KMS-11 (cell line): ENCODE measurements around the gene NAV2.

Experiments
- H2AFZ ChIP-seq: fragments of 200-600 bp; sonication (generic); 2 replicates; pipeline ENCODE4 v1.6.1; 2016; ENCODE audit warnings: antibody characterized with exemption, mixed run types, low read depth
- H3K27ac ChIP-seq: fragments of 200-600 bp; sonication (generic); 2 replicates; pipeline ENCODE4 v1.6.1; 2016; ENCODE audit warnings: mild to moderate bottlenecking, mixed run types
- H3K27me3 ChIP-seq: fragments of 200-600 bp; sonication (generic); 2 replicates; pipeline ENCODE4 v1.6.1; 2017; ENCODE audit warnings: mild to moderate bottlenecking, low read depth, mixed run types, moderate library complexity; ENCODE audit not compliant: insufficient read depth
- H3K36me3 ChIP-seq: fragments of 200-600 bp; sonication (generic); 2 replicates; pipeline ENCODE4 v1.6.1; 2017; ENCODE audit warnings: mild to moderate bottlenecking, mixed run types; ENCODE audit not compliant: insufficient read depth
- H3K4me1 ChIP-seq: fragments of 200-600 bp; sonication (generic); 2 replicates; pipeline ENCODE4 v1.6.1; 2016; ENCODE audit warnings: mild to moderate bottlenecking, low read depth, mixed run types; ENCODE audit not compliant: poor library complexity, severe bottlenecking
- H3K4me2 ChIP-seq: fragments of 200-600 bp; sonication (generic); 2 replicates; pipeline ENCODE4 v1.7.0; 2016; ENCODE audit warnings: mild to moderate bottlenecking, mixed run types
- H3K4me3 ChIP-seq: fragments of 200-600 bp; sonication (generic); IDR thresholded peaks from 2 replicates; pipeline ENCODE4 v1.6.1; 2017; ENCODE audit warnings: low read depth, low read length, mixed read lengths; ENCODE audit not compliant: insufficient read depth
- H3K79me2 ChIP-seq: fragments of 200-600 bp; sonication (generic); 2 replicates; pipeline ENCODE4 v1.6.1; 2016; ENCODE audit warnings: low read depth, mixed run types; ENCODE audit not compliant: insufficient read depth
- H3K9ac ChIP-seq: fragments of 200-600 bp; sonication (generic); 2 replicates; pipeline ENCODE4 v1.6.1; 2016; ENCODE audit warnings: mild to moderate bottlenecking, mixed run types
- H4K20me1 ChIP-seq: fragments of 200-600 bp; sonication (generic); 2 replicates; pipeline ENCODE4 v1.6.1; 2016; ENCODE audit warnings: mild to moderate bottlenecking, mixed run types; ENCODE audit not compliant: insufficient read depth
- TF ChIP-seq, protein P1 (sequence below): fragments of 200-600 bp; sonication (generic); conservative IDR thresholded peaks from 2 replicates; pipeline ENCODE4 v1.6.1; 2017; ENCODE audit warnings: low read depth, mild to moderate bottlenecking, antibody characterized with exemption, low read length, moderate library complexity, mixed read lengths

The NAV2 gene

DNA sequence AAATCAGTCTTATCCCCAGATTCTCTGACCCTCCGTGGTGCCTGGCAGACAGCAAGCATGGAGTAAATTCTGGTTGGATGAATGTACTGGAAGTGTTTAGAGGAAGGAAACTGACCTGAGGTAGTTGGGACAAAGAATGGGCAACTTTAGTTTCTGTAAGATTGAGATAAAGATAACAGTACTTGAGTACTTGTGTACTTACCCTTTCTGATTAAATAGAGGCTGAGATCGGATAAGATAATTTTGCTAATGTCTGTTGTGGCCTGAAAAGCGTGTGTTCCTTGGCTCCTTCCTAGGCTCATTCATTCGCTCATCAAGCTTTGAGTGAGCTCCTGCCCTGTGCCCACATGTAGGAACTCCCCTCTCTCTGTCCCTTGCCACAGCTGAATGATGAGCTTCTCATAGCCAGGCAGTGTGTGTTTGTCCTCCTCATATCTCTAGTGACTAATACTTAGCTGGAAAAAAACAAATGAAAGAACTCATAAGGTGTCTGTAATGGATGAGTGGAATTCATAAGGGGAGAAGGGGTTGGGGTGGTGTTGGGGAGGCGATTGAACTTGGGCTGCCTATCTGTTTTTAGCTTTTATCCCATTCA is 329.5 kb downstream of the NAV2 start:
- H2AFZ ChIP-seq, result no peak overlapping the region
- no peaks in the 10 kb centered on the region for H3K27me3 ChIP-seq
- no peak overlapping the region for H3K4me3 ChIP-seq
- H3K4me1 ChIP-seq, result no peaks in the 10 kb centered on the region
- H3K9ac ChIP-seq, result no peak overlapping the region
- H3K79me2 ChIP-seq, result no peaks in the 10 kb centered on the region
- H3K36me3 ChIP-seq, result no peaks in the 10 kb centered on the region
- no peaks in the 10 kb centered on the region for H4K20me1 ChIP-seq
- no peak overlapping the region for H3K4me2 ChIP-seq
- no peak overlapping the region for H3K27ac ChIP-seq
- TF ChIP-seq, protein P1, sequence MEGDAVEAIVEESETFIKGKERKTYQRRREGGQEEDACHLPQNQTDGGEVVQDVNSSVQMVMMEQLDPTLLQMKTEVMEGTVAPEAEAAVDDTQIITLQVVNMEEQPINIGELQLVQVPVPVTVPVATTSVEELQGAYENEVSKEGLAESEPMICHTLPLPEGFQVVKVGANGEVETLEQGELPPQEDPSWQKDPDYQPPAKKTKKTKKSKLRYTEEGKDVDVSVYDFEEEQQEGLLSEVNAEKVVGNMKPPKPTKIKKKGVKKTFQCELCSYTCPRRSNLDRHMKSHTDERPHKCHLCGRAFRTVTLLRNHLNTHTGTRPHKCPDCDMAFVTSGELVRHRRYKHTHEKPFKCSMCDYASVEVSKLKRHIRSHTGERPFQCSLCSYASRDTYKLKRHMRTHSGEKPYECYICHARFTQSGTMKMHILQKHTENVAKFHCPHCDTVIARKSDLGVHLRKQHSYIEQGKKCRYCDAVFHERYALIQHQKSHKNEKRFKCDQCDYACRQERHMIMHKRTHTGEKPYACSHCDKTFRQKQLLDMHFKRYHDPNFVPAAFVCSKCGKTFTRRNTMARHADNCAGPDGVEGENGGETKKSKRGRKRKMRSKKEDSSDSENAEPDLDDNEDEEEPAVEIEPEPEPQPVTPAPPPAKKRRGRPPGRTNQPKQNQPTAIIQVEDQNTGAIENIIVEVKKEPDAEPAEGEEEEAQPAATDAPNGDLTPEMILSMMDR, result no peak

DNA sequence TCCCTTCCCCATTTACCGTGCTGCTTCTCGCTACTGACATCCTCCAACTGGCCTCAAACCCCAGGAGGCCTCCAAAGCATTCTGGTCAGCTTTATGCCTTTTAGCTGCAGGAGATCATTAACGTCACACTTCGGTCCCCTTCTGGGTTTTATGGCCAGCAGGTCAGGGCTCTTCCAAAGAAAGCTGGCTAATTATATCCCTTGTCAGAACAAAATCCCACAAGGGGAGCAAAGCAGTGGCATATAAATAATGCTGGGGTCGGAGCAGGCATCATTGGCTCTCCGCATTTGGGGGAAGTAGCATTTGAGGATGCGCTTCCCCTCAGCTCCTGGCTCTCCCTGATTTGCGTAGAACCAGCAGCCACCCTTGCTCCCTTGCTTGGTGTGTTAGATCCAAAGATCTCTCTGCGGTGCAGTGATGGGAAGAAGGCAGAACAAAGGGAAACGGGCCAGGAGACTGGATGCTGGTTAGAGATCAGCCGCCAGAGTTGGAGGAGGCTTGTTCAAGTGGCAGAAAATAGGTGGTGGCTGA is 330.2 kb downstream of the NAV2 start:
- Histone ChIP-seq H3K4me2 (no peak overlapping the region), H3K4me3 (no peak overlapping the region), H3K36me3 (no peaks in the 10 kb centered on the region), H4K20me1 (no peaks in the 10 kb centered on the region), H3K4me1 (no peaks in the 10 kb centered on the region), H3K9ac (no peak overlapping the region), H3K79me2 (no peaks in the 10 kb centered on the region), H3K27ac (no peak overlapping the region), H2AFZ (no peak overlapping the region), H3K27me3 (no peaks in the 10 kb centered on the region)
- TF ChIP-seq, protein P1, result no peak

DNA sequence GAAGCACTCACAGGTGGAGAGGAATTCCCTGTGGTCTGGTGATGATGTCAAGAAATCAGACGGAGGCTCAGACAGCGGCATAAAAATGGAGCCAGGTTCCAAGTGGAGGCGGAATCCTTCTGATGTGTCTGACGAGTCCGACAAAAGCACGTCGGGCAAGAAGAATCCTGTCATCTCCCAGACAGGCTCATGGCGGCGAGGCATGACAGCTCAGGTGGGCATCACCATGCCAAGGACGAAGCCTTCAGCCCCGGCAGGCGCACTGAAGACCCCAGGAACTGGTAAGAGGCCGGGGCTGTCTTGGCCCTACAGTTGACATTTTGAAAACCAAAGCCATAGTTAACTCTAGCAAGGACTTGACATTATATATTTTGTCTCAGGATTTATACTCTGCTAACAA is 331.4 kb downstream of the NAV2 start:
- Histone ChIP-seq H3K36me3 (no peaks in the 10 kb centered on the region), H3K79me2 (no peaks in the 10 kb centered on the region), H2AFZ (no peak overlapping the region), H3K9ac (no peak overlapping the region), H3K4me2 (no peak overlapping the region), H3K27ac (no peak overlapping the region), H3K4me1 (no peaks in the 10 kb centered on the region), H3K27me3 (no peaks in the 10 kb centered on the region), H4K20me1 (no peaks in the 10 kb centered on the region), H3K4me3 (no peak overlapping the region)
- TF ChIP-seq, protein P1, result no peak

DNA sequence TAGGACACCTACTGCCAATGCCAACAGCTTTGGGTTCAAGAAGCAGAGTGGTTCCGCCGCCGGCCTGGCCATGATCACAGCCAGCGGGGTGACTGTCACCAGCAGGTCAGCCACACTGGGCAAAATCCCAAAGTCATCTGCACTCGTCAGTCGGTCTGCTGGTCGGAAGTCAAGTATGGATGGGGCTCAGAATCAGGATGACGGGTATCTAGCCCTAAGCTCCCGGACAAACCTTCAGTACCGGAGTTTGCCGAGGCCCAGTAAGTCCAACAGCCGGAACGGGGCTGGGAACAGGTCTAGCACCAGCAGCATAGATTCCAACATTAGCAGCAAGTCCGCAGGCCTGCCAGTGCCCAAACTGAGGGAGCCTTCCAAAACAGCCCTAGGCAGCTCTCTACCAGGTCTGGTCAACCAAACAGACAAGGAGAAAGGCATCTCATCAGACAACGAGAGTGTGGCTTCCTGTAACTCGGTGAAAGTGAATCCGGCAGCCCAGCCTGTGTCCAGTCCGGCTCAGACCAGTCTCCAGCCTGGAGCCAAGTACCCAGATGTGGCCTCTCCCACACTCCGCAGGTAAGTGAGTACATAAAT is 332.6 kb downstream of the NAV2 start:
- no peaks in the 10 kb centered on the region for H3K27me3 ChIP-seq
- no peaks in the 10 kb centered on the region for H3K36me3 ChIP-seq

More for the DNA sequence above, 332.6 kb downstream of the NAV2 start:
- H4K20me1 ChIP-seq, result no peaks in the 10 kb centered on the region
- no peaks in the 10 kb centered on the region for H3K79me2 ChIP-seq
- no peak overlapping the region for H3K9ac ChIP-seq
- H3K4me3 ChIP-seq, result no peak overlapping the region
- H2AFZ ChIP-seq, result no peak overlapping the region
- no peak overlapping the region for H3K27ac ChIP-seq
- H3K4me2 ChIP-seq, result no peak overlapping the region
- H3K4me1 ChIP-seq, result no peaks in the 10 kb centered on the region
- TF ChIP-seq, protein P1, result no peak
